K562 (cell line): ENCODE measurements around the gene RFNG. TPM values are rescaled to one million over a fixed set of nuclear protein-coding genes. Genes with fewer than 3 reads are reported as not detected.
A peak's percentile ranks its signal among the peaks of the same experiment; 100 is the strongest.

Experiments
- CC2D1A ChIP-seq: fragments of 450-650 bp; IDR thresholded peaks from 2 replicates; pipeline ENCODE4 v1.6.1; 2017; ENCODE audit warnings: mild to moderate bottlenecking
- CTCFL ChIP-seq: IDR thresholded peaks from 2 replicates; pipeline ENCODE4 v1.6.1; 2011; ENCODE audit warnings: borderline replicate concordance, low read depth, mild to moderate bottlenecking, moderate library complexity, low read length; ENCODE audit not compliant: insufficient read depth, poor library complexity, severe bottlenecking
- EGR1 ChIP-seq: fragments of 450-650 bp; conservative IDR thresholded peaks from 2 replicates; pipeline ENCODE4 v1.6.1; 2017; ENCODE audit warnings: mild to moderate bottlenecking
- ELF4 ChIP-seq: fragments of 450-650 bp; formaldehyde crosslinking; IDR thresholded peaks from 2 replicates; pipeline ENCODE4 v1.4.0; 2022; ENCODE audit warnings: missing genetic modification characterization
- FIP1L1 ChIP-seq: fragments of 200-400 bp; formaldehyde crosslinking; IDR thresholded peaks from 2 replicates; pipeline ENCODE4 v1.6.1; 2018; ENCODE audit warnings: mild to moderate bottlenecking, low read depth, low read length; ENCODE audit not compliant: poor library complexity, severe bottlenecking
- GTF2E2 ChIP-seq: fragments of 200-800 bp; sonication (Bioruptor generic); IDR thresholded peaks from 2 replicates; pipeline ENCODE4 v1.6.1; 2016; ENCODE audit warnings: missing genetic modification characterization, missing compliant biosample characterization
- IRF9 ChIP-seq: fragments of 450-650 bp; IDR thresholded peaks from 2 replicates; pipeline ENCODE4 v1.6.1; 2016; ENCODE audit warnings: missing biosample characterization, missing genetic modification characterization
- MYNN ChIP-seq, 2 experiments: sonication (generic); formaldehyde crosslinking in 1 of 2; IDR thresholded peaks; 2 replicates each; pipeline versions ENCODE4 v1.5.0 to v1.6.1; 2016 to 2020; ENCODE audit warnings: antibody characterized with exemption in 1 of 2, missing genetic modification reagents in 1 of 2
- RFX1 ChIP-seq: fragments of 450-650 bp; IDR thresholded peaks from 2 replicates; pipeline ENCODE4 v1.6.1; 2016; ENCODE audit warnings: mild to moderate bottlenecking, moderate library complexity
- SMARCB1 ChIP-seq: IDR thresholded peaks from 2 replicates; pipeline ENCODE4 v1.6.1; 2011; ENCODE audit warnings: improper control_type of control experiment, low read depth; ENCODE audit not compliant: insufficient read length
- SP1 ChIP-seq: sonication (generic); formaldehyde crosslinking; IDR thresholded peaks from 2 replicates; pipeline ENCODE4 v1.8.1; 2022; ENCODE audit warnings: mild to moderate bottlenecking, missing genetic modification reagents
- SPI1 ChIP-seq: IDR thresholded peaks from 2 replicates; pipeline ENCODE4 v1.6.1; 2011; ENCODE audit warnings: low read depth, low read length, control low read depth, borderline replicate concordance
- TAF9B ChIP-seq: fragments of 450-650 bp; IDR thresholded peaks from 2 replicates; pipeline ENCODE4 v1.6.1; 2018; ENCODE audit warnings: mild to moderate bottlenecking; ENCODE audit not compliant: partially characterized antibody
- ZBTB5 ChIP-seq: fragments of 450-650 bp; IDR thresholded peaks from 2 replicates; pipeline ENCODE4 v1.6.1; 2017; ENCODE audit warnings: antibody characterized with exemption
- ZNF165 ChIP-seq: fragments of 250-450 bp; sonication (Bioruptor Pico); IDR thresholded peaks from 2 replicates; pipeline ENCODE4 v1.4.0; 2020; ENCODE audit warnings: borderline replicate concordance
- ZNF197 ChIP-seq: fragments of 200-800 bp; sonication (Bioruptor generic); IDR thresholded peaks from 2 replicates; pipeline ENCODE4 v1.6.1; 2016; ENCODE audit warnings: low read depth, missing genetic modification characterization, missing compliant biosample characterization
- ZNF639 ChIP-seq, 2 experiments: fragments of 200-800 bp in 1 of 2; sonication (Bioruptor generic) in 1 of 2; sonication (generic) in 1 of 2; formaldehyde crosslinking in 1 of 2; IDR thresholded peaks in 1 of 2; conservative IDR thresholded peaks in 1 of 2; 2 replicates each; pipeline versions ENCODE4 v1.5.0 to v1.6.1; 2016 to 2020; ENCODE audit warnings: missing compliant biosample characterization in 1 of 2, missing genetic modification characterization in 1 of 2, missing genetic modification reagents in 1 of 2
- polyA plus RNA-seq, 8 experiments: library from polyadenylated mRNA; depleted of rRNA in 4 of 8; stranded (reverse) in 5 of 8; unstranded in 3 of 8; fragments of >200 nt; fragmentation: Nextera tagmentation in 2 of 8; fragmentation: Illumina TruSeq in 1 of 8; extraction: Ambion mirVana in 2 of 8; extraction: Trizol in 1 of 8; gene quantifications; 2 replicates each; pipeline versions ENCODE4 v1.2.1 to v1.2.3, GENCODE V29; 2011 to 2014; ENCODE audit warnings: inconsistent platforms in 1 of 8, missing spikeins in 1 of 8
- total RNA-seq, 7 experiments: library from RNA; depleted of rRNA in 6 of 7; stranded (reverse); fragments of >200 nt in 6 of 7; fragmentation: Illumina TruSeq in 2 of 7; extraction: Trizol in 2 of 7; gene quantifications; 2 replicates each; pipeline versions ENCODE4 v1.2.1 to v1.2.3, GENCODE V29; 2011 to 2021; ENCODE audit warnings: low replicate concordance in 1 of 7

RFNG gene
- total and polyA plus RNA-seq, 9 of the 15 experiments (the other 6 are each of a cell fraction or from before 2014, with no cell fraction given): 0.32 to 32.8 (median 9.5) TPM

- TF ChIP-seq ZNF165 (CRISPR knock-in tag) (no peak), ZNF639 (CRISPR knock-in tag; conservative IDR thresholded peaks at IDR 0.05 in 1 of 2, IDR thresholded peaks at IDR 0.05 in 1 of 2) (no peak), SPI1 (no peak), ZNF197 (CRISPR knock-in tag) (no peak), SP1 (CRISPR knock-in tag) (no peak), IRF9 (no peak), ELF4 (CRISPR knock-in tag) (no peak), TAF9B (no peak), ZBTB5 (no peak), EGR1 (peak; percentile 50; the same call in 1 of the 2 replicates), FIP1L1 (peak; percentile 62), RFX1 (no peak), GTF2E2 (no peak), CTCFL (peak; percentile 96), MYNN (IDR thresholded peaks at IDR 0.05) (peak; percentile 86), MYNN (CRISPR knock-in tag; IDR thresholded peaks at IDR 0.05) (no peak), CC2D1A (no peak), SMARCB1 (no peak)
Observed at GRCh38 chr17:82019690-82020571, 31.7 kb downstream of the RFNG start (continued).
